ENCODE results near the gene PLA2G2D.

DNA sequence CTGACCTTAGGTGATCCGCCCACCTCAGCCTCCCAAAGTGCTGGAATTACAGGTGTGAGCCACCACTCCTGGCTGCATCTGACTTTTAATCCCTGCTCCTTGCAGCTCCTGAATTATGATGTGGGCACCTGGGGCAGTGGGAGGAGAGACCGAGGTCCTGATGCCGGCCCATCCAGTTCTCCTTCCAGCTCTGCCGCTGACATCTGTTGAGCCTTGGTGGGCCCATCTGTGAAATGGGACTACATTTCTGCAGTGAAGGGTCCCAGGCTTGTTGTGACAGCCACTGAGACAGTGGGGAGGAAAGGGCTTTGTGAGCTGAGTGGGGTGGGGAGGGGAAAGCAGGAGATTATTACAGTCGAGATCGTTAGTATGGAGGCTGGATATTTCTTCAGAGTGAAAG is 31.6 kb upstream of the PLA2G2D start:
- TF ChIP-seq CTCF (conservative IDR thresholded peaks at IDR 0.05; ENCODE audit: low read depth, low read length) (no peak), EZH2 (IDR thresholded peaks at IDR 0.05; ENCODE audit: borderline replicate concordance, low read depth, low read length, poor library complexity, severe bottlenecking) (no peak)
